HG03097 (cell line): Measurements from ENCODE around the gene IFI30.
A peak's percentile ranks its signal among the peaks of the same experiment; 100 is the strongest.
"Not testable (repeated sequence)": the region's sequence is repeated elsewhere in the genome, so short reads cannot be mapped to it uniquely, and the experiment has no call there.

Source experiments
- ATAC-seq: cut with Tn5 transposase; IDR thresholded peaks from one replicate; pipeline ENCODE4 v1.9.1; 2021; ENCODE audit not compliant: unreplicated experiment, low FRiP score

IFI30 gene

GRCh38 chr19:18202397-18202777, 28.8 kb downstream of the IFI30 start:
- ATAC-seq: no peak

GRCh38 chr19:18202778-18203407, 29.3 kb downstream of the IFI30 start:
- no peak for ATAC-seq

GRCh38 chr19:18203408-18203862, 29.8 kb downstream of the IFI30 start:
- ATAC-seq: no peak

- peak; percentile 88 for ATAC-seq
These were observed 30.3 kb downstream of the IFI30 start, which contains the start of gene RAB3A for GRCh38 chr19:18203863-18204393. Gene RAB3A, minus strand, starts transcription at chr19:18204042. Its CDS starts 1,302 bp downstream, at chr19:18202740.

GRCh38 chr19:18204394-18205199, 31.0 kb downstream of the IFI30 start:
- ATAC-seq: peak; percentile 5

GRCh38 chr19:18205200-18205892, 31.7 kb downstream of the IFI30 start:
- no peak for ATAC-seq

GRCh38 chr19:18206018-18206417, 32.4 kb downstream of the IFI30 start:
- ATAC-seq: no peak

- no peak for ATAC-seq
These were observed 34.7 kb downstream of the IFI30 start for GRCh38 chr19:18208098-18208951.

- not testable (repeated sequence) for ATAC-seq
These were observed 36.3 kb downstream of the IFI30 start for GRCh38 chr19:18209912-18210311.

GRCh38 chr19:18211683-18212082, 38.1 kb downstream of the IFI30 start:
- no peak for ATAC-seq

- no peak for ATAC-seq
These were observed 41.3 kb downstream of the IFI30 start for GRCh38 chr19:18214779-18215433.

GRCh38 chr19:18216789-18217188, 43.2 kb downstream of the IFI30 start:
- no peak for ATAC-seq

- no peak for ATAC-seq
These were observed 44.5 kb downstream of the IFI30 start for GRCh38 chr19:18218159-18218558.

GRCh38 chr19:18218600-18218999, 45.0 kb downstream of the IFI30 start:
- ATAC-seq: no peak

GRCh38 chr19:18219911-18220631, 46.5 kb downstream of the IFI30 start:
- ATAC-seq: no peak

GRCh38 chr19:18220632-18221275, 47.1 kb downstream of the IFI30 start:
- no peak for ATAC-seq

- ATAC-seq: no peak
These were observed 48.5 kb downstream of the IFI30 start for GRCh38 chr19:18221815-18222725.
